SK-N-SH (cell line): ENCODE measurements around the gene MYRF. TPM values are rescaled to one million over a fixed set of nuclear protein-coding genes. Genes with fewer than 3 reads are reported as not detected.

ENCODE experiments used
- CTCF ChIA-PET: fragments of 300-600, 350-600 bp; formaldehyde crosslinking; extraction: SDS; loops from one replicate; lab custom pipeline; 2021; lab: Yijun Ruan, JAX
- POLR2A ChIA-PET: fragments of 350-600 bp; sonication (Branson Sonifier 250); formaldehyde crosslinking; extraction: SDS; loops from one replicate; lab custom pipeline; 2020; ENCODE audit warnings: antibody characterized with exemption, inconsistent platforms; lab: Yijun Ruan, JAX
- DNase-seq: peaks from one replicate; pipeline ENCODE4 v3.0.0; 2012
- H2AFZ ChIP-seq: fragments of 200-600 bp; sonication (generic); 2 replicates; pipeline ENCODE4 v1.8.1; 2016; ENCODE audit warnings: antibody characterized with exemption, mild to moderate bottlenecking, low read depth
- H3F3A ChIP-seq: fragments of 200-600 bp; sonication (generic); replicated peaks from 2 replicates; pipeline ENCODE3; 2016; ENCODE audit warnings: antibody characterized with exemption, mild to moderate bottlenecking; ENCODE audit not compliant: insufficient read depth
- H3K27ac ChIP-seq, 2 experiments: fragments of 200-500 bp in 1 of 2; fragments of 200-600 bp in 1 of 2; sonication (Bioruptor generic) in 1 of 2; sonication (generic), shearing (Covaris generic) in 1 of 2; 2 replicates each; pipeline versions ENCODE4 v1.5.1 to v1.6.1; 2014 to 2016; ENCODE audit warnings: low read depth in 2 of 2, inconsistent platforms in 1 of 2, low read length in 1 of 2, mild to moderate bottlenecking in 1 of 2, mixed read lengths in 1 of 2
- H3K27me3 ChIP-seq: fragments of 200-600 bp; sonication (generic), shearing (Covaris generic); 2 replicates; pipeline ENCODE4 v1.6.1; 2016; ENCODE audit warnings: mixed run types; ENCODE audit not compliant: insufficient read depth
- H3K36me3 ChIP-seq, 2 experiments: fragments of 200-500 bp in 1 of 2; fragments of 200-600 bp in 1 of 2; sonication (Bioruptor generic) in 1 of 2; sonication (generic) in 1 of 2; replicated peaks in 1 of 2; 2 replicates each; pipeline versions ENCODE3 to v1.5.1; 2014 to 2016; ENCODE audit warnings: low read length in 1 of 2, mild to moderate bottlenecking in 1 of 2; ENCODE audit not compliant: insufficient read depth in 2 of 2, control insufficient read depth in 1 of 2
- H3K4me1 ChIP-seq, 2 experiments: fragments of 200-500 bp in 1 of 2; fragments of 200-600 bp in 1 of 2; sonication (Bioruptor generic) in 1 of 2; sonication (generic), shearing (Covaris generic) in 1 of 2; 2 replicates each; pipeline versions ENCODE4 v1.5.1 to v1.6.1; 2014 to 2016; ENCODE audit warnings: low read depth in 1 of 2, low read length in 1 of 2, mixed run types in 1 of 2; ENCODE audit not compliant: insufficient read depth in 2 of 2, control insufficient read depth in 1 of 2
- H3K4me2 ChIP-seq: fragments of 200-600 bp; sonication (generic), shearing (Covaris generic); 2 replicates; pipeline ENCODE4 v1.6.1; 2017; ENCODE audit warnings: mixed run types
- H3K4me3 ChIP-seq, 2 experiments: fragments of 200-500 bp in 1 of 2; fragments of 200-600 bp in 1 of 2; sonication (Bioruptor generic) in 1 of 2; sonication (generic), shearing (Covaris generic) in 1 of 2; 2 replicates each; pipeline versions ENCODE4 v1.5.1 to v1.8.1; 2014 to 2016; ENCODE audit warnings: low read depth in 2 of 2, inconsistent platforms in 1 of 2, low read length in 1 of 2, mild to moderate bottlenecking in 1 of 2, mixed read lengths in 1 of 2, moderate library complexity in 1 of 2
- H3K79me2 ChIP-seq: fragments of 200-600 bp; sonication (generic); 2 replicates; pipeline ENCODE4 v1.8.1; 2017; ENCODE audit warnings: mild to moderate bottlenecking; ENCODE audit not compliant: insufficient read depth
- H3K9ac ChIP-seq: fragments of 200-600 bp; sonication (generic); 2 replicates; pipeline ENCODE4 v1.6.1; 2017; ENCODE audit warnings: mixed run types
- H3K9me2 ChIP-seq: fragments of 200-600 bp; sonication (generic); 2 replicates; pipeline ENCODE4 v1.6.1; 2017; ENCODE audit warnings: mixed run types
- H3K9me3 ChIP-seq: fragments of 200-600 bp; sonication (generic); 2 replicates; pipeline ENCODE4 v1.6.1; 2017; ENCODE audit warnings: mixed run types, mild to moderate bottlenecking, moderate library complexity
- H4K20me1 ChIP-seq: fragments of 200-600 bp; sonication (generic); 2 replicates; pipeline ENCODE4 v1.6.1; 2017; ENCODE audit warnings: mild to moderate bottlenecking, mixed run types; ENCODE audit not compliant: insufficient read depth
- ELF1 ChIP-seq: IDR thresholded peaks from 2 replicates; pipeline ENCODE4 v1.4.0; 2012
- EP300 ChIP-seq, 2 experiments: IDR thresholded peaks; 2 replicates each; pipeline versions ENCODE4 v1.4.0 to v1.6.1; 2012; ENCODE audit warnings: borderline replicate concordance in 1 of 2, low read depth in 1 of 2, low read length in 1 of 2
- EZH2phosphoT487 ChIP-seq: fragments of 200-600 bp; sonication (generic); IDR thresholded peaks from 2 replicates; pipeline ENCODE4 v1.6.1; 2017; ENCODE audit warnings: low read depth, mixed run types, mild to moderate bottlenecking, antibody characterized with exemption, moderate library complexity, borderline replicate concordance
- FOXM1 ChIP-seq: IDR thresholded peaks from 2 replicates; pipeline ENCODE4 v1.4.0; 2012; ENCODE audit warnings: low read depth, mild to moderate bottlenecking
- GATA2 ChIP-seq: sonication (generic); formaldehyde crosslinking; IDR thresholded peaks from 2 replicates; pipeline ENCODE4 v1.5.0; 2020; ENCODE audit warnings: mild to moderate bottlenecking, missing genetic modification reagents
- MEF2A ChIP-seq: IDR thresholded peaks from 2 replicates; pipeline ENCODE4 v1.4.0; 2012; ENCODE audit warnings: low read depth, borderline replicate concordance
- NRF1 ChIP-seq: IDR thresholded peaks from 2 replicates; pipeline ENCODE4 v1.6.1; 2012; ENCODE audit warnings: low read depth, mild to moderate bottlenecking, low read length
- RAD21 ChIP-seq: IDR thresholded peaks from 2 replicates; pipeline ENCODE4 v1.6.1; 2012; ENCODE audit warnings: mild to moderate bottlenecking, low read length
- RFX5 ChIP-seq: IDR thresholded peaks from 2 replicates; pipeline ENCODE4 v1.6.1; 2012; ENCODE audit warnings: mild to moderate bottlenecking, improper control_type of control experiment, low read length
- SMC3 ChIP-seq: IDR thresholded peaks from 2 replicates; pipeline ENCODE4 v1.6.1; 2012; ENCODE audit warnings: low read depth, low read length, improper control_type of control experiment
- TCF12 ChIP-seq: IDR thresholded peaks from 2 replicates; pipeline ENCODE4 v1.4.0; 2012
- TEAD4 ChIP-seq: IDR thresholded peaks from 2 replicates; pipeline ENCODE4 v1.4.0; 2012; ENCODE audit warnings: mild to moderate bottlenecking, borderline replicate concordance; ENCODE audit not compliant: insufficient read depth
- whole genome bisulfite sequencing: methylation state at CpG from one replicate; pipeline ENCODE4 v1.1.6; 2017; ENCODE audit warnings: low lambda C conversion rate; 5-methylcytosine and 5-hydroxymethylcytosine counted together
- polyA plus RNA-seq, 3 experiments: library from polyadenylated mRNA; depleted of rRNA; stranded (reverse); fragments of >200 nt; gene quantifications; 2 replicates each; pipeline ENCODE4 v1.2.3, GENCODE V29; 2012
- TF ChIP-seq, protein P1 (sequence below): fragments of 200-600 bp; sonication (generic); IDR thresholded peaks from 2 replicates; pipeline ENCODE4 v1.6.1; 2017; ENCODE audit warnings: antibody characterized with exemption, mild to moderate bottlenecking, moderate library complexity
- TF ChIP-seq, protein P2 (sequence below): IDR thresholded peaks from 2 replicates; pipeline ENCODE4 v1.4.0; 2012; ENCODE audit warnings: low read depth, borderline replicate concordance
- TF ChIP-seq, protein P3 (sequence below): IDR thresholded peaks from 2 replicates; pipeline ENCODE4 v1.6.1; 2012; ENCODE audit warnings: mild to moderate bottlenecking, low read depth, low read length, moderate library complexity
- TF ChIP-seq, protein P4 (sequence below): fragments of 150-350 bp; IDR thresholded peaks from 2 replicates; pipeline ENCODE4 v1.6.1; 2016; ENCODE audit warnings: mild to moderate bottlenecking, low read depth, low read length

Gene MYRF
- polyA plus RNA-seq, 1 of the 3 experiments (the other 2 are of a cell fraction), result 2.8 TPM

DNA sequence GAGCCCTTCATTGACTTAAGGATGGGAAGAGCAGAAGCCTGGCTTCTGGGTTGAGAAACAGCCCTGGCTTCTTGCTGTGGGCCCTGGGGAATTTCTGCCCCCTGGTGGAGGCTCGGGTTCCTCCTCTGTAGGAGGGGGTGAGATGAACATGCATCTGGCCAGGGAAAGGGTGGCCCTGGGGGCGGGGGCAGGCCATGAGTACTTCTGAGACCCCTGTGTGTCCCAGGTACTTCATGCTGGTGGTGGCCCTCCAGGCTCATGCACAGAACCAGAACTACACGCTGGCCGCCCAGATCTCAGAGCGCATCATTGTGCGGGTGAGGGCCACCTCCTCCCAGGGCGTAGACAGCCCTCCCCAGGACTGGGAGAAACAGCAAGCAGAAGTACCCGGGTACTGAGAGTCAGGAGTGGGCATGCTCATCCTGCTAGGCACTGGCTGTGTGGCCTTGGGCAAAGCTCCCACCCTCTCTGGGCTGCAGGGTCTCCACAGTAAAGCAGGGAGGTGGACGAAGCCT is 24.2 kb downstream of the MYRF start:
- TF ChIP-seq FOXM1 (no peak), TCF12 (no peak), SMC3 (peak; percentile 73), RAD21 (peak; percentile 70), TEAD4 (no peak), ELF1 (no peak), EP300 (IDR thresholded peaks at IDR 0.05; ENCODE audit: borderline replicate concordance in 1 of 2, low read depth in 1 of 2, low read length in 1 of 2) (no peak)
- TF ChIP-seq, protein P1, sequence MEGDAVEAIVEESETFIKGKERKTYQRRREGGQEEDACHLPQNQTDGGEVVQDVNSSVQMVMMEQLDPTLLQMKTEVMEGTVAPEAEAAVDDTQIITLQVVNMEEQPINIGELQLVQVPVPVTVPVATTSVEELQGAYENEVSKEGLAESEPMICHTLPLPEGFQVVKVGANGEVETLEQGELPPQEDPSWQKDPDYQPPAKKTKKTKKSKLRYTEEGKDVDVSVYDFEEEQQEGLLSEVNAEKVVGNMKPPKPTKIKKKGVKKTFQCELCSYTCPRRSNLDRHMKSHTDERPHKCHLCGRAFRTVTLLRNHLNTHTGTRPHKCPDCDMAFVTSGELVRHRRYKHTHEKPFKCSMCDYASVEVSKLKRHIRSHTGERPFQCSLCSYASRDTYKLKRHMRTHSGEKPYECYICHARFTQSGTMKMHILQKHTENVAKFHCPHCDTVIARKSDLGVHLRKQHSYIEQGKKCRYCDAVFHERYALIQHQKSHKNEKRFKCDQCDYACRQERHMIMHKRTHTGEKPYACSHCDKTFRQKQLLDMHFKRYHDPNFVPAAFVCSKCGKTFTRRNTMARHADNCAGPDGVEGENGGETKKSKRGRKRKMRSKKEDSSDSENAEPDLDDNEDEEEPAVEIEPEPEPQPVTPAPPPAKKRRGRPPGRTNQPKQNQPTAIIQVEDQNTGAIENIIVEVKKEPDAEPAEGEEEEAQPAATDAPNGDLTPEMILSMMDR, result peak; percentile 73
- TF ChIP-seq, protein P2, sequence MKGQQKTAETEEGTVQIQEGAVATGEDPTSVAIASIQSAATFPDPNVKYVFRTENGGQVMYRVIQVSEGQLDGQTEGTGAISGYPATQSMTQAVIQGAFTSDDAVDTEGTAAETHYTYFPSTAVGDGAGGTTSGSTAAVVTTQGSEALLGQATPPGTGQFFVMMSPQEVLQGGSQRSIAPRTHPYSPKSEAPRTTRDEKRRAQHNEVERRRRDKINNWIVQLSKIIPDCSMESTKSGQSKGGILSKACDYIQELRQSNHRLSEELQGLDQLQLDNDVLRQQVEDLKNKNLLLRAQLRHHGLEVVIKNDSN, result no peak
- H3K27ac ChIP-seq, result no peak overlapping the region; a peak in 1 of 4 replicates
- H3K9ac ChIP-seq, result no peak overlapping the region
- no peak overlapping the region for H3K4me3 ChIP-seq
- POLR2A ChIA-PET, result no interaction called here
- no peaks in the 10 kb centered on the region for H3K9me2 ChIP-seq
- no peaks in the 10 kb centered on the region for H3F3A ChIP-seq
- no peaks in the 10 kb centered on the region for H3K79me2 ChIP-seq
- H3K27me3 ChIP-seq, result no peaks in the 10 kb centered on the region
- no peak overlapping the region for H3K4me2 ChIP-seq
- peaks cover 0 to 34% of the 10 kb centered on the region in 2 experiments; a peak in 1 of 4 replicates for H3K4me1 ChIP-seq
- H3K36me3 ChIP-seq, result no peaks in the 10 kb centered on the region
- CTCF ChIA-PET, result interaction anchor here (0.6 to 3.7 kb wide), 11 partner anchors 11 to 331 kb away, joined by 3 to 35 read pairs (median 4); no protein-coding TSS in a partner anchor
- no peak overlapping the region for H2AFZ ChIP-seq
- 86% methylated on average over 7 of the region's 9 CpGs for WGBS
- no peaks in the 10 kb centered on the region for H3K9me3 ChIP-seq
- DNase-seq, result peak; percentile 90
- no peaks in the 10 kb centered on the region for H4K20me1 ChIP-seq

DNA sequence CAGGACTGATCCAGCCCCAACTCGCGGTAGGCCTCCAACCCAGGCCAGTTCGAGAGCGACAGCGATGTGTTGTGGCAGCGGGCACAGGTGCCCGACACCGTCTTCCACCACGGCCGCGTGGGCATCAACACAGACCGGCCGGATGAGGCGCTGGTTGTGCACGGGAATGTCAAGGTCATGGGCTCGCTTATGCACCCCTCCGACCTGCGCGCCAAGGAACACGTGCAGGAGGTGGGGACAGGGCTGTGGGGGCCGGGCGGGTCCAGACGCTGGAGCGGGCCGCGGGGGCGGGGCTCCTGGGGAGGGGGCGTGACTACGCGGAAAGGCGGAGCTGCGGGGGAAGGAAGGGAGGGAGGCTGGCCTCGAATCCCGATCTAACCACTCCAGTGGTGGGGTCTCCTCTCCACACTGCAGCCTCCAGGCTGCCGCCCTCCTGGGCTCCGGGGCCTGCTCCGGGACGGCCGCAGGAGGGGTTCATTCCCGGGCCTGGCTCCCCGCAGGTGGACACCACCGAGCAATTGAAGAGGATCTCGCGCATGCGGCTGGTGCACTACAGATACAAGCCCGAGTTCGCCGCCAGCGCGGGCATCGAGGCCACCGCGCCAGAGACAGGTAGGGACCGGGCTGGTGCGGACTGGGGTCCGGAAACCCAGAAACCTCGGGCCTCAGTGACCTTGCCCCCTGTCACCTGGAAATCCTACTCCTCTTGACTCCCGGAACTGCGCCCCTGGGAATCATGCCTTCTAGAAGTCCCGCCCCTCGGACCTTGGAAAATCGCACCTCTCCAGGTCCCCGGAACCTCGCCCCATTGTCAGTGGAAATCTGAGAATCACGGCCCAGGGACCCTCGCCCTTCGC is 25.0 kb downstream of the MYRF start:
- peak; percentile 60 for DNase-seq
- CTCF ChIA-PET, result interaction anchor here (0.6 to 3.7 kb wide), 9 partner anchors 10 to 305 kb away, joined by 3 to 35 read pairs (median 5); no protein-coding TSS in a partner anchor
- POLR2A ChIA-PET, result no interaction called here
- TF ChIP-seq NRF1, result no peak
- no peak for TF ChIP-seq RFX5
- TF ChIP-seq GATA2 (CRISPR knock-in tag), result no peak
- no peak for TF ChIP-seq EZH2phosphoT487
- TF ChIP-seq, protein P3, sequence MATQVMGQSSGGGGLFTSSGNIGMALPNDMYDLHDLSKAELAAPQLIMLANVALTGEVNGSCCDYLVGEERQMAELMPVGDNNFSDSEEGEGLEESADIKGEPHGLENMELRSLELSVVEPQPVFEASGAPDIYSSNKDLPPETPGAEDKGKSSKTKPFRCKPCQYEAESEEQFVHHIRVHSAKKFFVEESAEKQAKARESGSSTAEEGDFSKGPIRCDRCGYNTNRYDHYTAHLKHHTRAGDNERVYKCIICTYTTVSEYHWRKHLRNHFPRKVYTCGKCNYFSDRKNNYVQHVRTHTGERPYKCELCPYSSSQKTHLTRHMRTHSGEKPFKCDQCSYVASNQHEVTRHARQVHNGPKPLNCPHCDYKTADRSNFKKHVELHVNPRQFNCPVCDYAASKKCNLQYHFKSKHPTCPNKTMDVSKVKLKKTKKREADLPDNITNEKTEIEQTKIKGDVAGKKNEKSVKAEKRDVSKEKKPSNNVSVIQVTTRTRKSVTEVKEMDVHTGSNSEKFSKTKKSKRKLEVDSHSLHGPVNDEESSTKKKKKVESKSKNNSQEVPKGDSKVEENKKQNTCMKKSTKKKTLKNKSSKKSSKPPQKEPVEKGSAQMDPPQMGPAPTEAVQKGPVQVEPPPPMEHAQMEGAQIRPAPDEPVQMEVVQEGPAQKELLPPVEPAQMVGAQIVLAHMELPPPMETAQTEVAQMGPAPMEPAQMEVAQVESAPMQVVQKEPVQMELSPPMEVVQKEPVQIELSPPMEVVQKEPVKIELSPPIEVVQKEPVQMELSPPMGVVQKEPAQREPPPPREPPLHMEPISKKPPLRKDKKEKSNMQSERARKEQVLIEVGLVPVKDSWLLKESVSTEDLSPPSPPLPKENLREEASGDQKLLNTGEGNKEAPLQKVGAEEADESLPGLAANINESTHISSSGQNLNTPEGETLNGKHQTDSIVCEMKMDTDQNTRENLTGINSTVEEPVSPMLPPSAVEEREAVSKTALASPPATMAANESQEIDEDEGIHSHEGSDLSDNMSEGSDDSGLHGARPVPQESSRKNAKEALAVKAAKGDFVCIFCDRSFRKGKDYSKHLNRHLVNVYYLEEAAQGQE, result no peak
- no peak for TF ChIP-seq MEF2A
- TF ChIP-seq, protein P1, result no peak
- TF ChIP-seq, protein P4, sequence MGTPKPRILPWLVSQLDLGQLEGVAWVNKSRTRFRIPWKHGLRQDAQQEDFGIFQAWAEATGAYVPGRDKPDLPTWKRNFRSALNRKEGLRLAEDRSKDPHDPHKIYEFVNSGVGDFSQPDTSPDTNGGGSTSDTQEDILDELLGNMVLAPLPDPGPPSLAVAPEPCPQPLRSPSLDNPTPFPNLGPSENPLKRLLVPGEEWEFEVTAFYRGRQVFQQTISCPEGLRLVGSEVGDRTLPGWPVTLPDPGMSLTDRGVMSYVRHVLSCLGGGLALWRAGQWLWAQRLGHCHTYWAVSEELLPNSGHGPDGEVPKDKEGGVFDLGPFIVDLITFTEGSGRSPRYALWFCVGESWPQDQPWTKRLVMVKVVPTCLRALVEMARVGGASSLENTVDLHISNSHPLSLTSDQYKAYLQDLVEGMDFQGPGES, result no peak

More for the DNA sequence above, 25.0 kb downstream of the MYRF start:
- Histone ChIP-seq H3K9ac (no peak overlapping the region), H3K4me2 (no peak overlapping the region), H3K36me3 (no peaks in the 10 kb centered on the region), H3K4me3 (no peak overlapping the region), H4K20me1 (no peaks in the 10 kb centered on the region), H3F3A (no peaks in the 10 kb centered on the region), H3K27ac (no peak overlapping the region), H3K4me1 (peaks cover 0 to 34% of the 10 kb centered on the region in 2 experiments; a peak in 1 of 4 replicates), H2AFZ (no peak overlapping the region), H3K9me2 (no peaks in the 10 kb centered on the region), H3K27me3 (no peaks in the 10 kb centered on the region), H3K79me2 (no peaks in the 10 kb centered on the region), H3K9me3 (no peaks in the 10 kb centered on the region)
- 97% methylated on average over 48 of the region's 67 CpGs for WGBS
